HG03025 (cell line): ENCODE data around the gene MLIP.

Experiments
- ATAC-seq: cut with Tn5 transposase; IDR thresholded peaks from one replicate; pipeline ENCODE4 v1.9.1; 2021; ENCODE audit warnings: mild to moderate bottlenecking, moderate library complexity; ENCODE audit not compliant: unreplicated experiment, low FRiP score

Gene MLIP

DNA sequence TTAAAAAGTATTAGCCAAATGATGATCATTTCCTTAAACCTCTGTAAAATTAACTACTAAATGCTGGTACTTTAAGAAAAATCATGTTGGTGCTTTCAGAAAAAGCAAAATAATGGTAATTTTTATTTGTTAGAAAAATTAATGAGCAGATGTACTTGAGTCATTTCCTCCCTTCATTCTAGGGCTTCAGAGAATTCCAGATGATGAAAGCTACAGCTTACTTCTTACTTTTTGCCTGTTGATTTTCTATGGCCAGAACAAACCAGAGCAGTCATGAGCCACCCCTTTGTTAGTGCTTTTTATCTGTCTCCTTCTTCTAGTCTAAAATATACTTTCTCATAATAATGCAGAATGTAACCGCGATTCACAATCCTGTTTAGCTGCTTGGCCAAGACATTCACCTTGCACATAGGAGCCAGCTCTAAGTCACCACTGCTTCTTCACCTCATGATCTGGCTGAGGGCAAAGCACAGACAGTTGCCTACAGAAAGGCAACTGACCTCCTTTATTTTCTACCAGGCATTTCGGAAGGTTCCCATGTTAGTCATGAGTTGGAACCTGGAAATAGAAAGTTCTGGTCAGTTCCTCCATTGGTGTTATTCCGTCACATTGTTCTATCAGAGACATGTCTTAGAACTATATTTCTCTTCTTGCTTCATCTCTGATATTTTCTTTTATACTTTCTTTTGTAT lies 153.5 kb downstream of the MLIP start:
- ATAC-seq, result no peak

DNA sequence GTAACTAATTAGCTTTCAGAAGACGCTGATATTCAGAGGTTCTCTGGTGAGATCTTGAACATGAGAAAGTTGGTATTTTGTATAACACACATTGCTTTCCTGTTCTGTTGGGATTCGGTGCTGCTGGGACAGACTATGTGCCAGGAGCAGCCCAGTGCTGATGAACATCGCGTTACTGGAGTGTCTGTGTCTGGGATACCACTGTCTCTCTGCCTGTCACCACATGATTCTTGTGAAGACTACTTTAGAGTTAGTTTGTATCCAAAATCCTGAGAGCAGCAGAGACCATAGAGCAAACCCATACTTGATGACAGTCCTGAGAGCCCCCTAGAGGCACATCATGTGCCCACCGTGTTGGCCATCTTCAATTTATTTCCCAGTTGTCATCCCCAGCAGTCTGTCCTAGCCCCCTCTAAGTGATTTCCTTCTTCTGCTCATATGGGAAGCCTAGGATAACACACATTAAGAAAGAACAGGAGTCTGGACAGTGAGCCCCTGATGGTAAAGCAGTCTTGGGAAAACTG lies 155.2 kb downstream of the MLIP start:
- ATAC-seq, result no peak

DNA sequence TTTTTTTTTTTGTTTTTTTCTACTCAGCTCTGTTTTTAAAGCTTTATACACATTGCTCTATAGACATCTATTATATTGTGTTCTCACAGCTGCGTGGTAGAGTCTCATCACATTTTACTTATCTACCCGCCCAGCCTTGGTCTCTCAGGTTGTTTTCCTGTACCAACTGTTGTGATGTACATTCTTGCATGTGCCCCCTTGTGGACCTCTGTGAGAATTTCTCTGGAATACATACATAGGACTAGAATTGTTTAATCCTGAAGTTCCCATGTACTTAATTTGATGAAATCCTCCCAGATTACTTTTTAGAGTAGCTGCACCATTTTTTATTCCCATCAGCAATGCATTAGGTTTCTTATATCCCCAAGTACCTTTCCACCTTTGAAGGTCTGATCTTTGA lies 156.6 kb downstream of the MLIP start:
- ATAC-seq, result no peak

DNA sequence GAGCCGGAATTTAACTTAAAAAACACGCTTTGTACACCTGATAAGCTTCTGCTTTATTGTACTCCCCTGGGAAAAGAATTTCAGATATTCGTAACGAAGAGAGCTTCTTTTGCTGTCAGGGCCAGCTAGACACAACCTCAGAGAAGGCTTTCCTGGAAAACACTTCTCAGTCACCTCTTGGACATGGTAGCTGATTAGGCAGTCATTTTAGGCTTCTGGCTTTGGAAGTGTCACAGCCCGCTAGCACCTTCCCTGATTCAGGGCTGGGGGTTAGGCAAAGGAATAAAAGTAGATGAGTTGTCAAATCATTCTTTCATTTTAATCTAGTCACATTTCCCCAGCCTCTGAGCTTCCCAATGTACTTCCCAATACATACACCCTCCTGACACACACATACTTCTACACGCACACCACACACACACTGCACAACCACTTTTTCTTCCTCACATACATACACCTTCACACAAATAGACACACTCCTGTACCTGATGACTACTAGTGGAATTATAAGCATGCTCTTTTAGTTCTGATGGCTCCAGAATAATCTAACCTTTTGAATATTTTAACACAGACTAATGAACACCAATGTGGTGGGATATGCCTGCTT lies 162.1 kb downstream of the MLIP start:
- ATAC-seq, result no peak

DNA sequence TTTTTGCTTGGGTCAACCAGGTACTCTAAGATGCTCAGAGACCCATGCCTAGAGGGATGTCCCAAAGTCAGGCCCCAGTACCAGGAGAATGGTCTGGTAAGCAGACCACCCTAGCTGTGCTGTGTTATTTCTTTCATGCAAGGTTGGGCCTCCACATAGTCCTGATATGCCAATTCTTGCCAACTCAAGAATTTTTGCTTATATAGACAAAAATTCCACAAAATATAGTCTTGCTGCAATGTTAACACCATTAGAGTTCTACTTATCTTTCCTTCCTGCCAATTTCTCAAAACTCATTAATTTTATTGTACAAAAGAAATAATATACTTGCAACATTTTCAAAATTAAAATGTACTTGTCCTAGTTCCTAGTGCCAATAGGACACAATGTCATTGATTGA lies 163.1 kb downstream of the MLIP start:
- no peak for ATAC-seq

DNA sequence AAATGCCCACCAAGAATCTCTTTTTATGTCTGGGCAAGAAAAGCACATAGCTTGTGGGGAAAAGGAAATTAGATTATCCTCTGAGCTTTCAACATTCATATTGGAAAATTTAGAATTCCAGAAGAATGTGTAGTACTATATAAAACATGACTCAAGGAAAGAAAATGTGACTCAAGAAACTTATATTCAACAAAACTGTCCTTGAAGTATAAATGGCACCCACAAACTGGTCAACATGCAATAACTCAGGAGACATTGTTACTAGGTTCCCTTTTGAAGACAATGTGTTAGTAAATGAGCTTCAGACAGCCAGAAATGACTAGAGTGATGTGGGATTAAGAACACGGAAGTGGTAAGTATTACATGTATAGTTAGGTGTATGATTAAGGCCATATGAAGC lies 170.9 kb downstream of the MLIP start:
- ATAC-seq, result no peak

DNA sequence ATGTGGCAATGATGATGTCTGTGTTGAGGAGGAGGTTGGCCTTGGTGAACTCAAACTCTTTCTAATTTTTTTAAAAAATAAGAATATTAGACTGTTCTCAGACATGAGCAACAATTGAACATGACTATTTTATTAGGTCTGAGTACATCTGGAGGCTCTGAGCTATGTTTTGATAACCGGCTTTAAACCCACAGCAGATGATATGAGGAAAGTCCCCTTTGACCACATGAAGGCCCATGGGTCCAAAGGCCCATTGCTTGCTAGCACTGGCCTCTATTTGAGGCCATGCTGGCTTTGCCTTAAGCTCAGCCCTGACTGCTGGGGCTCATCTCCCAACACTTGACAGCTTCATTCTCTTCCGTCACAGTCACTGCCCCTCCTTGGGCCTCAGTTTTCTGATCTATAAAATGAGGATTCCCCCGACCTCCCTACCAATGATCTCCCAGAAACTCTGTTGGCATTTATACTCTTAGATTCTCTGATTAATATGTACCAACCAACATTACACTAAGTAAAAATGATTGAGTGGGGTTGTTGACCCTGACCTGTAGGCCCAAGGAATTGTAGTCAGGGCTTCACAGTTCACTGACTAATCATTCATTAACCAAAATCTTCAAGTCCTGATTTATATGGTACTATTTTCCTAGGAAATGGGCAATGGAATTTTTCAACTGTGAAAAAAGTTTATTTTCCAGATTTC lies 173.1 kb downstream of the MLIP start:
- no peak for ATAC-seq

DNA sequence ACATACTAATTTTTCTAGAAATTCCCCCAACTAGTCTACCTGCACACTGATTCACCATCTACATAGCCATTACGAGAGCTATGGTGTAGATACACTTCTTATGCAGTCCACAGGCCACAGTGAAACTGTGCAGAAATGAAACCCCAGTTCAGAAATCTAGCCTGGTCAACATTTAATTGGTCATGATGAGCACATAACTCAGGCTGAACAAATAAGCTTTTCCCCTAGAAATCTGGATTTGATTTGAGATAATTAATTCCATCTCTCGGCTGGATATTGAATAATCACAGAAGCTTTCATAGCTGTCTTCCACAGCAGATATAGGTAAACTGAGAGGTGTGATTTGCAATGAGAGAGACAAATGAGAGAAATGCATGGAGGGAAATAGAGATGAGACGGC lies 174.4 kb downstream of the MLIP start:
- no peak for ATAC-seq

DNA sequence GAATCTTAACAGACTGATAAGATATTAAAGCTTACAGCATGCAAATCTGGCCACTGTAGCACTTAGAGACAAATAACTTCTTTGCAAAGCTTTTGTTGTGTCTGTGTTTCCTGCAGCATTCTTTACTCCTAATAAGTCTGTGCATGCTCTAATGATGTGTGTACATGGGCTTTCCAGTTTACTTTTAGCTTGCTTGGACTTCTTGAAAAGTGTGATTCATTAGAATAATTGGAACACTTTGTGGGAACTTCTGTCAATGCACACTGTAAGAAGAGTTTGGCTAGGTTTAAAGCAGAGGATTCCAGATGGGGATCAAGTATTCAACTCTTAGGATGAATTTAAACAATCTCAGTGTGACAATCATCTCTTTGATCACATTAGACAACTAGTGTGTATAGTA lies 174.9 kb downstream of the MLIP start:
- ATAC-seq, result no peak

DNA sequence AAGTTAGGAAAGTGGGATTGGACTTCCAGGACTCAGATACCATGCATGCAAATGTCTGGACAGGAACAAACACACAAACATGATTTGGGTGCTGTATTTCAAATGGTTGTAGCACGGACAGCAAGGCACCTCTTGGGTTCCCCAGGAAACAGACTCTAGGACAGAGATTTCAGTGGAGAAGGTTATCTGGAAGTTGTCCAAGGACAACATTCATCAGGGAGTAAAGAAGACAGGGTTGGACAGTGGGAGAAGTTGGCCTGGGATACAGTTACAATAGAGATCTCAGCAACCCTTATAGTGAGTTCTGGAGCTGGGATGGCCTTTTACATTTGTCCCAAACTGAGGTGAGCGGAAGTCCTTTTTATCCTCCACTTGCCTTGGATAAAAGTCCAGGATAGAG lies 177.2 kb downstream of the MLIP start:
- ATAC-seq, result no peak

DNA sequence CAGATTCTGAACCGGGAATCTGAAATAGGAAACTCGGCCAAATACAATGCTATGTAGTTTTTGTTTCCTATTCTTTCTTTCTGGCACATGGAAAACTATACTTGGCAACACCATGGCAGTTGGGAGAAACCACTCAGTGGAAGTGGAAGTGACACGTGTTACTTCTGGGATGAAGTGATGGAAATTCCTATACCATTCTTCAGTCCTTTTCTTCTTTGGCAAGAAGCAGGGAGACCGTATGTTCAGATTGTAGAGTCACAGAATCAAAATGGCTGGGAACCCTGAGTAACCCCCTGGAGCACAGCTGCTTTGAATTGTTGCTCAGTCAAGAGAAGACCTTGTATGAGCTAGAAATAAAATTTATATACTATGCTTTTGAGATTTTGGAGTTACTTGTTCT lies 178.2 kb downstream of the MLIP start:
- no peak for ATAC-seq

DNA sequence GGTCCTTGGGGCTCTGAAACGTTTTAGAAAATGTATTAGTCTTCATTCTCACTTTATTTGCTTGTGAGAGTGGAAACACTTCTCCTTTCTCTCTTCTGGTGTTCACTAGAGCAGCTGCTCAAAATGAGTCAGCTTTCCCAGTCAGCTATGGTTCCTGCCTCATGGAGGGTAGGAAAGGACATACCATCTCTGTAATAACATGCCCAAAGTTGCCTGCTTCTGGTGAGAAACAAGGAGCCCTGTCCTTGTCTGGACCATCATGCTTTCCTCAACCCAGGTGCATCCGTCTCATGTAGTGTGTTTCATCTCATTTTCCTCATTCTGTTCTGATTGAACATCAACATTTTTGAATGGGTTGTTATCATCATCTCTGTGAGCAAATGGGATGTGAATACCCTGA lies 179.9 kb downstream of the MLIP start:
- ATAC-seq, result peak; percentile 76

DNA sequence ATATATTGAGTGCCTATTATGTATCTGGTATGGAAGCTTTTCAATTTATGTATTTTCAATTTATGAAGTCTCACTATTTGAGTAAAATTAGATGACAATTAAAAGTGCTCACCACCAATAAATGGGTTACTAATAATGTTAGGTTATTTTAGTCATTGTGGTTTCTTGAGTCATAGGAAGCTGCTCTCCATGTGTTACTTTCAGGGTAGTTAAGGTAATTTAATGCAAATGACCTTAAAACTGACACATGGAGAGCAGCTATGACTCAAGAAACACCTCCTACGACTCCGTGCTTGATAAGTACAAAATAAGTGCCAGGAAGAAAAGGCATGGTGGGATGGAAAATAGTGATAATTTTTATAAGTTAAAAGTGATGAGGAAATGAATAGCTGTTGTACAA lies 180.5 kb downstream of the MLIP start:
- no peak for ATAC-seq

DNA sequence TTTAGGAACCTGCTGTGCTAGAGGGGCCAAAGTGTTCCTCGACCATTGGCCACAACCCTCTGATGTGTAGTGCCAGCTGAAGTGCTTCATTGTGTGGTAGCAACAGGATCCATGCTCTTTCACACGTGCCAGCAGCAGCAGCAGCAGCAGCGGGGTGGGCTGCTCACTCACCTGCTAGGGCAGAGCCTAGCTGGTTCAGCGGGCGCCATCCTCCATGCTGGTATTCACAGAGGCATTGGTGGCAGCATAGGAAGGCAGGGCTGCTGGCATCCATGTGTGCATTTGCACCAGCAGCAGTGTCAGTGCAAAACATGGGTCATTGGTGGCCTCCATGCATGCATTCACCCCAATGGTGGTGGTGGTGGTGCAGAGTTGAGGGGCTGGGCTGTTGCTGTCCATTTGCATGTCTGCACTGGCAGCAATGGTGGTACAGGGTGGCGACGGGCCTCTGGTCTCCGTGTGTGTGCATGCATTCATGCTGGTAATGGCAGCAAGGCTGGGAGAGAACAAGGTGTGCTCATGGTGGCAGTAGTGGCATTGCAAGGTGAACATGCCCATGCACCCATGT lies 183.8 kb downstream of the MLIP start:
- no peak for ATAC-seq

DNA sequence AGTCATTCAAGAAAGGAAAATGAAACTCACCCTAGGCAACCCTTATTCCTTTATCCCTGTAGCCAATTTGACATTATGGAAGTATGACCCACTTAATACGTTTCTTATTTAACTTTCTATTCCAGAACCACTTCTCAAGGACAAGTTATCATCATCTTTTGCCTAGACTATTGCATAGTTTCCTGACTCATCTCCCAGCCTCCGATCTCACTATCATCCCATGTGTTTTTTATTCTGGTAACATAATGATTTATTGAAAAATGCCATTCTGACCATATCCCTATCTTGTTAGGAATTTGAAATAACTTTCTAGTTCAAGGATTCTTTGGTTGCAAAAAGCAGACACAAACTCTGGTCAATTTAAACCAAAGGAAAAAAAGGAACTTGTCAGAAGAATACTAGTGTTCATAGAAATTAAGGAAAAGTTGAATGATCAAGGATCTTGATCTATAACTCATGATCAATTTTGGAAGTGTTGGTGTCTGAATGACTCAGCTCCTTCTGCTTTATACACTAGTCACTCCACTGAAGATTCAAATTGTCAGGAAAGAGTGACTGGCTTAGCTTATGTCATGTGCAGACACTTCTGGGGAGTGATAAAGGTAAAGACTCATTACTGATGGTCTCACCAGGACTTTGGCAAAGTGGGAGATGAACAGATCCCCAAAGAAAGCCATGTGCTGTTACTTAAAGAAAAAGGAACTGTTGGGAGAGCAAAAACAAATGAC lies 188.5 kb downstream of the MLIP start:
- no peak for ATAC-seq

DNA sequence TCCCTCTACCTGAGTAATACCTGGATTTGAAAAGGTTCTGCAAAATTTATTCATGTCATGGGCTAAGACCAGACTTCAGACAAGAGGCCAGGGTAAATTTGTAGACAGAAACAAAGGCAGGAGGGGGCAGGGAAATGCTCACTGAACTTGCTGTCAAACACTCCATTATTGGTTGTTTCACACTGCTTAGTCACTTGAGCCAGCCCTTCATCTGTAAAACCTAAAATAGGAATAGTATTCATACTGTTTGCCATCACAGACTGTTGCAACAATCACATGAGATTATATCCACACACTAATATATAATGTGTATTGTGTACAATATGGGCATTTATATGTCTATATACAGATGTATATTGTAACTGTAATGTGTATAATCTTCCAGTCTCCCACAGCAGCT lies 190.5 kb downstream of the MLIP start:
- no peak for ATAC-seq

DNA sequence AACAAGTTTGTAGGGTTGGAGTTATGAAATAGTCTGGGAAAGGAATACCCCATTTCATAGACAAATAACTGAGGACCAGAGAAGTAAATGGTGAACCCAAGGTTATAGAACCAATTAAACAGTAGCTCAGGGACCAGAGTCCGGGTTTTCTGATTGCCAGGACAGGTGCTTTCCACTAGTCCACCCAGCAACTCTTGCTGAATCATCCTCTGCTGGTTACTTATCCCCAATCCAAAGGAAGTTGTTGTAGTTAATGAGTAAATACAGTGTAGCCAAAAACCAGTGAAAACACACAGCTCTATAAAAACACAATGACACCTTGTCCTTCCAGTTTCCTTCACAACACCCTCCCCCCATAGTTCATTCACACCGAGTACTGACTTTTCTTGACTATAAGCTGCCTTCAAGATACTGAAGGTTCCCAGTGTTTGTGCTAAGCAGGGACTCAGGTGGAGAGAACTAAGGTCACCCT lies 196.2 kb downstream of the MLIP start:
- ATAC-seq, result no peak

DNA sequence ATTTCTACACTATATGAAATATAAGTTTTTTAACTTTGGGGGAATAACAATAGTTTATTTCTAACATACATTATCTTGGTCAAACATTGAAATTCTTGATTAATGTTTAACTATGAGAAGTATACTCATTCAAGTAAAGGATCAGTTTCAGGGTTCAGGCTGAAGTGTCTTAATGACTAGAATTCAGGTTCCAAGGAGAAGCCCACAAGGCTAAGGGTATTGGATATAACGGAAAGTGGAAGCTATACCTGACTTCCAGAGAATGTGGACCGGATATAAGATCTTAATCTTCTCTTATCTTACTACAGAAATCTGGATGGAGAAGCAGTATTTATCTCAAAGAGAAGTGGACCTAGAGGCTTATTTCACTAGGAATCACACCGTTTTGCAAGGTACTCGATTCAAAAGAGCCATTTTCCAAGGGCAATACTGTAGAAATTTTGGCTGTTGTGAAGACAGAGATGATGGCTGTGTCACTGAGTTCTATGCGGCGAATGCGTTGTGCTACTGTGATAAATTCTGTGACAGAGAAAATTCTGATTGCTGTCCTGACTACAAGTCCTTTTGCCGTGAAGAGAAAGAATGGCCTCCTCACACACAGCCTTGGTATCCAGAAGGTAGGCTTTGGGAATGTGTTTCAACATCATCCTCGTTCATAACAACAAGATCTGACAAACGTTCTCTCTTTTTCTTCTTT lies 197.2 kb downstream of the MLIP start, which contains the start of gene TINAG:
TINAG (plus strand) TSS at position 153 of the 697 bp plus-strand sequence; CDS start at position 263, 110 bp downstream.
- ATAC-seq, result no peak

DNA sequence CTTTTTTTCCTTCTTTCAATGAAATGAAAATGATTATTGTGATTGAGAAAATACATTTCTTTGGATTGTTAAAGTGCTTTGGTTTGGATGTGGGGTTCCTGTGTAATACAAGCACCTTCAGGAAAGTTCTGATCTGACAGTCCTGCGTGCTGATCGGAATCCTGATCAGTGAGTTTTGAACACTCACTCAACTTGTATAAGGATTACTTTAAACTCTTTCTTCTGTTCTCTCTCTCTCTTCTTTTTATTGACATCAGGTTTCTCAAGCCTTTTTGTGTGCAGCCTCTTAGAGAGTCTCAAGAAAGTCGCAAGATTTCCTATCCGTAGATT lies 197.7 kb downstream of the MLIP start:
- no peak for ATAC-seq
